Activated T-helper 2 cell treated with anti-CD3 and anti-CD28 coated beads, Interferon-gamma antibody, Interleukin-2, Interleukin-4, amounts not matched to agents 10 μg/mL and 5 μg/mL and 100 μg/mL, durations not matched to agents 14 hours and 24 hours and 36 hours (primary cell): ENCODE data around the gene NMU. TPM values are rescaled to one million over a fixed set of nuclear protein-coding genes. Genes with fewer than 3 reads are reported as not detected.
A peak's percentile ranks its signal among the peaks of the same experiment; 100 is the strongest.
"Not testable (repeated sequence)": the region's sequence is repeated elsewhere in the genome, so short reads cannot be mapped to it uniquely, and the experiment has no call there.

Experiments
- DNase-seq: peaks from one replicate; pipeline ENCODE4 v3.0.0; 2021; ENCODE audit warnings: low spot score
- H3K27ac Mint-ChIP-seq: one replicate; pipeline ENCODE4 v1.8.0; 2021; ENCODE audit warnings: mixed read lengths
- H3K27me3 Mint-ChIP-seq: one replicate; pipeline ENCODE4 v1.8.0; 2021; ENCODE audit warnings: low read depth, mixed read lengths
- H3K36me3 Mint-ChIP-seq: one replicate; pipeline ENCODE4 v1.8.0; 2021; ENCODE audit warnings: low read depth, mixed read lengths
- H3K4me1 Mint-ChIP-seq: one replicate; pipeline ENCODE4 v1.8.0; 2021; ENCODE audit warnings: low read depth, mixed read lengths
- H3K4me3 Mint-ChIP-seq: one replicate; pipeline ENCODE4 v1.8.0; 2021; ENCODE audit warnings: low read depth, mild to moderate bottlenecking, moderate library complexity, mixed read lengths
- H3K9me3 Mint-ChIP-seq: one replicate; pipeline ENCODE4 v1.8.0; 2021; ENCODE audit warnings: mixed read lengths
- intact Hi-C: fragments of 100-400 bp; cut with micrococcal nuclease; formaldehyde crosslinking; loops from one replicate; pipeline ENCODE4 v1.15.1; 2023
- total RNA-seq: library from RNA; stranded (reverse); gene quantifications from 2 replicates; pipeline ENCODE4 v1.2.3, GENCODE V29; 2022

NMU gene
- total RNA-seq, 1 donor from 2014 or later = not detected

DNA sequence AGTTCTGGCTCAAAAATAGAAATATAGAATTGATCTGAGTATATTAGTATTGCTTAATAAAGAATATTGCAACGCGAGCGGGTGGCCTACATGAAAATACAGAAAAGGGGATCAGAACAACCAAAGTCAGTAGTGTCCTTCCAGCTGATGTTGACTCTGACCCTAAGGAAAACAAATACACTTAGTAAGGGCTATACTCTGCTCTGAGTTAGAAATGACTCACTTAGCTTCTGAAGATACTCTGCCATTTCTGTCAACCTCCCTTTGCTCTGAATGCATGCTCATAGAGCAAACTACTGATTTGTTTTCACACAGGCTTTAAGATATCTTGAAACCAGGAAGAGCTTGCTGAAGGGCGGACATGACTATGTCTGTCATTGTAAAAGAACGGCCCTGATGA, 22.6 kb upstream of the NMU start:
- Mint-ChIP-seq H3K4me1 (peaks cover 4% of the 10 kb centered on the region), H3K27ac (no peak overlapping the region)
- intact Hi-C loops = no loop called here

DNA sequence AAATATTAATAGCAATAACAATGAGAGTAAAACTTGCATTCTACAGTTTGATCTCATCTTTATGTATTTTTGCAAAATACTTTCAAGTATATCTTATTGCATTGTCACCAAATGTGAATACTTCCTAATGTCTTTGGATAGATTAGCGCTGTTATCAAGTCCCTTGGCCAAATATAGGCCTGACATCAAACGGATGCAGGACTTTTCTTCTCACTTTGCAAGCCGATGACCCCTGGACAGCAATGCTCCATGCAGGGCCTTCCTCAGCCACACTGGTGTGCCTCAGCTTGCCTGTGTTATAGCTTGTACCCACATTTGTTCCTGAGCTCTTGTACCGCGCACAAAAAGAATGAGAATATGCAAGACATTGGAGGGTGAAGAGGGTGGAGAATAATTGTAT, 18.0 kb upstream of the NMU start:
- Mint-ChIP-seq H3K4me1 (no peaks in the 10 kb centered on the region), H3K27me3 (peaks cover 3% of the 10 kb centered on the region), H3K9me3 (no peaks in the 10 kb centered on the region), H3K27ac (no peak overlapping the region), H3K36me3 (no peaks in the 10 kb centered on the region), H3K4me3 (no peak overlapping the region)
- no peak for DNase-seq
- intact Hi-C loops = no loop called here

More for the DNA sequence above, 22.6 kb upstream of the NMU start:
- no peaks in the 10 kb centered on the region for H3K27me3 Mint-ChIP-seq
- no peaks in the 10 kb centered on the region for H3K36me3 Mint-ChIP-seq
- DNase-seq = no peak
- H3K9me3 Mint-ChIP-seq = peaks cover 4% of the 10 kb centered on the region
- H3K4me3 Mint-ChIP-seq = no peak overlapping the region

DNA sequence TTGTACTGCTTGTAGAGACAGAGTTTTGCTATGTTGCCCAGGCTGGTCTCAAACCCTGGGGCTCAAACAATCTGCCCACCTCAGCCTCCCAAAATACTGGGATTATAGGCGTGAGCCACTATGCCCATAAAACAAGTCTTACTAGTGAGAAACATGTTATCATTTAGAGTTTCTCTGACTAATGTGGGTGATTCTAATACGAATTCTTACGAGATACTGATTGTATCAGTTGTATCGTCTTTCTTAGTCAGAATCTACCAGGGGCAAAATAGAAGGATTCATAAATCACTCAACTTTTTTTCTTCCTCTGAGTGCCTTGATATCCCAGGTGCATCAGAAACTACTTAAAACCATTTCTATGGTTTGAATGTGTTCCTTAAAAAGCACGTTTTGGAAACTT, 14.4 kb upstream of the NMU start:
- no peak overlapping the region for H3K27ac Mint-ChIP-seq
- H3K36me3 Mint-ChIP-seq = no peaks in the 10 kb centered on the region
- intact Hi-C loops = no loop called here
- H3K4me3 Mint-ChIP-seq = no peak overlapping the region
- no peaks in the 10 kb centered on the region for H3K4me1 Mint-ChIP-seq
- peaks cover 7% of the 10 kb centered on the region for H3K27me3 Mint-ChIP-seq
- no peak for DNase-seq
- H3K9me3 Mint-ChIP-seq = no peaks in the 10 kb centered on the region

DNA sequence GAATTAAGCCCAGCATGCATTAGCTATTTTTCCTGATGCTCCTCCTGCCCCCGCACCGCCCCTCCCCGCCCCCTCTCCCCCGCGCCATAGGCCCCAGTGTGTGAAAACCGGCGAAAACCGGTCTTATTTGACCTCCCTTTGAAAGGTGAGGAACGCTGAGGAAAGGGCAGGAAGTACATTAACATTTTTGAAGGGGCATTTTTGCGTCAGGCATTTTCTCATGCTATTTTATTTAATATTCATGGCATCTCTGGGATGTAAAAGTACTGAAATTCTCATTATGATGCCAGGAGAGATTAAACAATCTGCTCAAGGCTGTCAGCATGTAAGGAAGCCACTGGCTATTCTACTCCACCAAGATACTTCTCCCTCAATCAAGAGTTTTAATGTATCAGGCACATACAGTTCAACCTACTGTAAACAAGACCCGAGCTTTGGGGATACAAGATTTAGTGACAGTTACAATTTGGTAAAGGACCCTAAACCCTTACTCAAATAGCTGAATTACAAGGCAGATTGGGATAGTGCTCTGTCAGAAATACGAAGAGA, 1.2 kb upstream of the NMU start:
- H3K4me3 Mint-ChIP-seq = no peak overlapping the region
- DNase-seq = no peak
- H3K4me1 Mint-ChIP-seq = peaks cover 12% of the 10 kb centered on the region
- intact Hi-C loops = loop anchor here (10.0 kb wide), 1 partner anchor 183 kb away; no protein-coding TSS in a partner anchor
- peaks cover 51% of the 10 kb centered on the region for H3K27me3 Mint-ChIP-seq
- no peak overlapping the region for H3K27ac Mint-ChIP-seq
- no peaks in the 10 kb centered on the region for H3K36me3 Mint-ChIP-seq
- H3K9me3 Mint-ChIP-seq = no peaks in the 10 kb centered on the region

DNA sequence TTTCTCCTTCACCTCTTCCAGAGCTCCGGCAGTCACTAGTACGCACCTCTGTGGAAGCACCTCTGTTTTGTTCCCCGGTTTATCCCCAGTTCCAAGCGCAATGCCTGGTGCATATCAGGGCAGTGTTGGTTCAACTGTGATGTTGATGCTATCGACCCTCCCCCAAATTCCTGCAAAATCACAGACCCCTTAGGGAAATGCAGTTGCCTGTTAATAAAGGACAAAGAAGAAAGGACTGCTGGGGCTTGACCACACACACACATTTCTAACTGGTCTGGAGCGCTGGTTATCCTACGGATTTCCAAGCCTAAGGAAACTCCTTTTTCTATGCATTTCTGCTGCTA, 530 bp upstream of the NMU start:
- Mint-ChIP-seq H3K4me1 (peaks cover 12% of the 10 kb centered on the region), H3K27ac (no peak overlapping the region), H3K4me3 (peak overlapping the region; percentile 9), H3K36me3 (no peaks in the 10 kb centered on the region), H3K27me3 (peaks cover 55% of the 10 kb centered on the region), H3K9me3 (no peaks in the 10 kb centered on the region)
- intact Hi-C loops = loop anchor here (10.0 kb wide), 1 partner anchor 182 kb away; no protein-coding TSS in a partner anchor
- no peak for DNase-seq

DNA sequence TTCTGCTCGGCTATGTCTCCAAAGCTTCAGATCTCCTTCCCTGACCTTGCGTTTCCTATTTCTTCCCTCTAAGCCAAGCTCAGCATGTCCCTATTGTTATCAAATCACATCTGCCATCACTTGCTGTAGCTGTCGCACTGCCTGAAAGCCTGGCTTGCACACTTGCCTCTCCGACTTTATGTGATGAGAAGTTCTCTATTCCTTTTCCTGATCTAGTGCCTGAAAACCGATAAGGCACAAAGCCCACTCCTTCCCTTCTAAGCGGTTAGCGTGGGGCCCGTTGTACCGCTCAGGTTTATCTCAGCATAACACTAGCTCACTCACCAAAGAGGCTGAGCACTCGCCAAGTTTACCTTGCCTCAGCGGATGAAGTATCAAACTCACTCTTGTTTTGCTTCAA, 816 bp downstream of the NMU start:
- H3K9me3 Mint-ChIP-seq = no peaks in the 10 kb centered on the region
- H3K4me3 Mint-ChIP-seq = peak overlapping the region; percentile 49
- no peaks in the 10 kb centered on the region for H3K36me3 Mint-ChIP-seq
- H3K27ac Mint-ChIP-seq = no peak overlapping the region
- H3K27me3 Mint-ChIP-seq = peaks cover 62% of the 10 kb centered on the region
- H3K4me1 Mint-ChIP-seq = peaks cover 12% of the 10 kb centered on the region
- DNase-seq = no peak
- intact Hi-C loops = loop anchor here (10.0 kb wide), 1 partner anchor 180 kb away; no protein-coding TSS in a partner anchor

DNA sequence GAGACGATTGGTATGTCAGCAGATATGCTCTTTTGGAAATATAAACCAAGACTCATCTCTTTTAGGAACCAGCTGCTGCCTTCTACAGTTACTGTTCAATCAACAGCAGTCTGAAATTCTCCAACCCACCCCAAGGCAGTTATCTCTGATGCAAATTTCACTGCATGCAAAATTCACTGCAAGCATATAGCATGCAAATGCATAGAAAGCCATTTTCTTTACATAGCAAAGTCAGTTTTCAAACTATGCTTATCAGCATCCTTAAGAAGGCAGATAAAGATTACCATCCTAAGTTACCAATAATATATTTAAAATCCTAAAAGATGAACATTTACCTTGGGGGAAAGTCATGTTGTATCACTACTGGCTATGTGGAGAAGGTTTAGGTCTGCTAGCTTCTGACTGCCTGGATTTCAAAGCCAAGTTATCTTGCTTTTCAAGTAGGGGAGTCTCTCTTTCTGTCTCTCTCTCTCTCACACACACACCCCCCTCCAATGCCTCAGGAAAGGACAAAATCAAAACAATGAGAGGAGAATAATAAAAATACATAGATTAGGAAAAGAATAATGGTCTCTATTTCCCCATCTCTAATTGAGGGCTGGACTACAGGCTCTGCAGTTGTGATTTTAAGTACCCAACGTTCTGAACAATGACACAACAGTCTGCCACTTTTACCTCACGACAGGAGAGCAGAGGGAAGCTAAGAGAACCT, 1.5 kb downstream of the NMU start:
- DNase-seq = no peak
- Mint-ChIP-seq H3K27me3 (peaks cover 62% of the 10 kb centered on the region), H3K36me3 (no peaks in the 10 kb centered on the region), H3K4me3 (no peak overlapping the region), H3K4me1 (peaks cover 12% of the 10 kb centered on the region), H3K9me3 (no peaks in the 10 kb centered on the region), H3K27ac (no peak overlapping the region)
- intact Hi-C loops = loop anchor here (10.0 kb wide), 1 partner anchor 180 kb away; no protein-coding TSS in a partner anchor

DNA sequence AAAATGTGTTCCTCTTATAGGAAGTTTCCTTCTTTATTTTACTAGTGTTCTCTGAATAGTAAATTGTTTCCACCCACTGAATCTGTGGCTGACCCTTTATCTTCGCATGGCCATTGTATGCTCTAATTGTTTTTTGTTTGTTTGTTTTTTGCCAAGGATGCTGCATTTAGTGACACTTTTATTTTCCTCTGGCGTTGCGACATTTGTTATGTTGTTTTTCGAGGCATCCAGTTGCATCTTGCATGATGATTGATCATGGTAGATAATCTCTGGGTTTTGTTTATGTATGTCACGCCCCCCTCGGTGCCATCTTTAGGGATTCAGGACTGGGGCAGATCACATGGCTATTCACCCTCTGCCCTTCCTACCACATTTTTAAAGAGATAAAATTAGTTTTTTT, 2.2 kb downstream of the NMU start:
- intact Hi-C loops = loop anchor here (10.0 kb wide), 1 partner anchor 179 kb away; no protein-coding TSS in a partner anchor
- Mint-ChIP-seq H3K9me3 (no peaks in the 10 kb centered on the region), H3K27ac (no peak overlapping the region), H3K4me3 (no peak overlapping the region), H3K36me3 (no peaks in the 10 kb centered on the region), H3K27me3 (peaks cover 59% of the 10 kb centered on the region), H3K4me1 (peaks cover 12% of the 10 kb centered on the region)
- DNase-seq = no peak

DNA sequence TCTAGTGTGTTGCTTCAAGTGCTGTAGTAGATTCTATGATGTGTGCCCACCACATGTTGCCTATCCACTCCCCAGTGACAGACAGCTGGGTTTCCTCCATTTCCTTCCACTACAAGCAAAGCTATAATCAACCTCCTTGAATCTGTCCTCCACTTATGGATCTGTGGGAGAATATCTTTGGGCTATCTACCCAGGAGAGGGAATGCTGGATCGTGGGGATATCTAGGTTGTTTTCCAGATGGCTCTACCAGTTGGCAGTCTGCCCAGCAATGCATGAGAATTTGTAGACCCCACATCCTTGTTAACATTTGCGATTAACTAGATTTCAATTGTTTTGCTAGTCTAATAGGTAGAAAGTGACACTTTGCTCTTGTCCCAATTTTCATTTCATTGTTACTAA, 10.3 kb downstream of the NMU start:
- Mint-ChIP-seq H3K36me3 (no peaks in the 10 kb centered on the region), H3K4me3 (no peak overlapping the region), H3K27me3 (peaks cover 4% of the 10 kb centered on the region), H3K9me3 (no peaks in the 10 kb centered on the region), H3K27ac (no peak overlapping the region), H3K4me1 (no peaks in the 10 kb centered on the region)
- no peak for DNase-seq
- intact Hi-C loops = no loop called here

DNA sequence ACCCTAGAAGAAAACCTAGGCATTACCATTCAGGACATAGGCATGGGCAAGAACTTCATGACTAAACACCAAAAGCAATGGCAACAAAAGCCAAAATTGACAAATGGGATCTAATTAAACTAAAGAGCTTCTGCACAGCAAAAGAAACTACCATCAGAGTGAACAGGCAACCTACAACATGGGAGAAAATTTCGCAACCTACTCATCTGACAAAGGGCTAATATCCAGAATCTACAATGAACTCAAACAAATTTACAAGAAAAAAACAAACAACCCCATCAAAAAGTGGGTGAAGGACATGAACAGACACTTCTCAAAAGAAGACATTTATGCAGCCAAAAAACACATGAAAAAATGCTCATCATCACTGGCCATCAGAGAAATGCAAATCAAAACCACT, 12.0 kb downstream of the NMU start:
- H3K9me3 Mint-ChIP-seq, intact Hi-C loops, H3K27me3 Mint-ChIP-seq, H3K4me3 Mint-ChIP-seq, H3K36me3 Mint-ChIP-seq, H3K4me1 Mint-ChIP-seq, H3K27ac Mint-ChIP-seq, DNase-seq: not testable (repeated sequence)

DNA sequence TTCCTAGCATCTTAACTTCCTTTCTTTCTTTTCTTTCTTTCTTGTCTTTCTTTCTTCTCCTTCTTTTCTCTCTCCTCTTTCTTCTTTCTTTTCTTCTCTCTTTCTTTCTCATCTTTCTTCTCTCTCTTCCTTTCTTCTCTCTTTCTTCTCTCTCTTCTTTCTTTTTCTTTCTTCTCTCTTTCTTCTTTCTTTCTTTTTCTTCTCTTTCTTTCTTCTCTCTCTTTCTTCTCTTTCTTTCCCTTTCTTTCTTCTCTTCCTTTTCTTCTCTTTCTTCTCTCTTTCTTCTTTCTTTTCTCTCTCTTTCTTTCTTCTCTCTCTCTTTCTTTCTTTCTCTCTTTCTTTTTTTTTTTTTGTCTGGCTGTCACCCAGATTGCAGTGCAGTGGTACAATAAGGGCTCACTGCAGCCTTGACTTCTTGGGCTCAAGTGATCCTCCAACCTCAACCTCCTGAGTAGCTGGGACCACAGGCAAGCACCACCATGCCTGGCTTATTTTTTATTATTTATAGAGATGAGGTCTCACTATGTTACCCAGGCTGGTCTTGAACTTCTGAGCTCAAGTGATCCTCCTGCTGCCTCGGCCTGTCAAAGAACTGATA, 17.5 kb downstream of the NMU start:
- DNase-seq = no peak
- H3K9me3 Mint-ChIP-seq = no peaks in the 10 kb centered on the region
- H3K36me3 Mint-ChIP-seq = no peaks in the 10 kb centered on the region
- H3K27me3 Mint-ChIP-seq = no peaks in the 10 kb centered on the region
- intact Hi-C loops = no loop called here
- H3K27ac Mint-ChIP-seq = no peak overlapping the region
- peaks cover 6% of the 10 kb centered on the region for H3K4me1 Mint-ChIP-seq
- H3K4me3 Mint-ChIP-seq = no peak overlapping the region

DNA sequence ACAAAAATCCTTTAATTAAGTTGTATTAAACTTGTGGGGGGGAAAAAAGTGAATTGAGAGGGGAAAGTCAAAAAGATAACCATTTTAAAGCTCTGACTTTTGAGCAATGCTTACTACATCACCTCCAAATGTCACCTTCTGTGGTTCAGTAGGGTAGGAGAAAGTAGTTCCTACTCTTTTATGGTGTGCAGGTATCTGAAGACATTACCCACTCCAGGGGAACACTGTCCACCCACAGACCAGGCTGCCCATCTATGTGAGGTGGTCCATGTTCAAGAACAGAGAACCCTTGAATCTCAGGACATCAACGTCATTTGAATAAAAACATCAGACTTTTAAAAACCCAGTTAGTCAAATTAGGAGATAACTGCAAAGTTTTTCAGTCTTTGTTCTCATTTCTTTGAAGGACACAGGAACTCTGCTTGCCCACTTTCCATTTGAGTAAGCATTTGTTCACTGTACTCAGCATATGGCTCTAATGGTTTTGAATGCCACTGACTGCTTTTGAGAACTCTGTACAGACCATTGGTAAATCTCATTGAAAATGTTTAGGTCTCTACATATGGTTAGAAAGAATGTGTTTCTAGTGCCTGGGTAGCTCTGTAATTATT, 18.4 kb downstream of the NMU start:
- Mint-ChIP-seq H3K4me3 (no peak overlapping the region), H3K36me3 (no peaks in the 10 kb centered on the region), H3K27ac (no peak overlapping the region), H3K9me3 (no peaks in the 10 kb centered on the region), H3K4me1 (peaks cover 6% of the 10 kb centered on the region), H3K27me3 (no peaks in the 10 kb centered on the region)
- intact Hi-C loops = no loop called here
- DNase-seq = no peak

DNA sequence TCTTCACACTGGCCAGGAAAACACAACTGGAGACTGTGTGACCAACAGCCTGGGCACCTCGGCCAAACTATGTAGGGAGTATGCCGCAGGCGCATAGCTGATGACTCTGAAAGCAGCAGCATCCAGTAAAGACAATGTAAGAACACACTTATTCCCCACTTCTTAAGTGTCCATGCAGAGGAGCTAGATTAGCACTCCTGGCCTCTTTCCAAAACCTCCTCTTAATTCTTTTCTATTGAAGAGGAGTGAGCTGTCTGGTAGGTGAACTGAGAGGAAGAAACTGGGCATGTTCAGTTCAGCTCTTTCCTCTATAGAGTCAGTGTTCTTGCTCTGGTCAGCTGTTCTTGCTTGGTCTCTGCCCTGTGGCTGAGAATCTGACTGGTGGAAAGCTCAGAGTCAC, 21.1 kb downstream of the NMU start:
- intact Hi-C loops = no loop called here
- no peak overlapping the region for H3K4me3 Mint-ChIP-seq
- H3K36me3 Mint-ChIP-seq = no peaks in the 10 kb centered on the region
- no peak overlapping the region for H3K27ac Mint-ChIP-seq
- peaks cover 6% of the 10 kb centered on the region for H3K4me1 Mint-ChIP-seq
- DNase-seq = no peak
- no peaks in the 10 kb centered on the region for H3K27me3 Mint-ChIP-seq
- no peaks in the 10 kb centered on the region for H3K9me3 Mint-ChIP-seq
